ENCODE measurements around the gene AKAP12. TPM values are rescaled to one million over a fixed set of nuclear protein-coding genes. Genes with fewer than 3 reads are reported as not detected.

The AKAP12 gene
- polyA plus RNA-seq, 1 donor from 2014 or later = 21.5 TPM

DNA sequence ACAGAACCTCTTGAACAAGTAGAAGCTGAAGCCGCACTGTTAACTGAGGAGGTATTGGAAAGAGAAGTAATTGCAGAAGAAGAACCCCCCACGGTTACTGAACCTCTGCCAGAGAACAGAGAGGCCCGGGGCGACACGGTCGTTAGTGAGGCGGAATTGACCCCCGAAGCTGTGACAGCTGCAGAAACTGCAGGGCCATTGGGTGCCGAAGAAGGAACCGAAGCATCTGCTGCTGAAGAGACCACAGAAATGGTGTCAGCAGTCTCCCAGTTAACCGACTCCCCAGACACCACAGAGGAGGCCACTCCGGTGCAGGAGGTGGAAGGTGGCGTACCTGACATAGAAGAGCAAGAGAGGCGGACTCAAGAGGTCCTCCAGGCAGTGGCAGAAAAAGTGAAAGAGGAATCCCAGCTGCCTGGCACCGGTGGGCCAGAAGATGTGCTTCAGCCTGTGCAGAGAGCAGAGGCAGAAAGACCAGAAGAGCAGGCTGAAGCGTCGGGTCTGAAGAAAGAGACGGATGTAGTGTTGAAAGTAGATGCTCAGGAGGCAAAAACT is 111.5 kb downstream of the AKAP12 start:
- no peaks in the 10 kb centered on the region for H3K79me2 ChIP-seq (replicated peaks; ENCODE audit: insufficient read depth, low read length)

DNA sequence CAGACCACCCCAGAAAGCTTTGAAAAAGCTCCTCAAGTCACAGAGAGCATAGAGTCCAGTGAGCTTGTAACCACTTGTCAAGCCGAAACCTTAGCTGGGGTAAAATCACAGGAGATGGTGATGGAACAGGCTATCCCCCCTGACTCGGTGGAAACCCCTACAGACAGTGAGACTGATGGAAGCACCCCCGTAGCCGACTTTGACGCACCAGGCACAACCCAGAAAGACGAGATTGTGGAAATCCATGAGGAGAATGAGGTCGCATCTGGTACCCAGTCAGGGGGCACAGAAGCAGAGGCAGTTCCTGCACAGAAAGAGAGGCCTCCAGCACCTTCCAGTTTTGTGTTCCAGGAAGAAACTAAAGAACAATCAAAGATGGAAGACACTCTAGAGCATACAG is 112.0 kb downstream of the AKAP12 start:
- Histone ChIP-seq H3K27me3 (ENCODE audit: insufficient read depth, low read depth, low read length) (no peaks in the 10 kb centered on the region), H3K9me2 (ENCODE audit: insufficient read depth, low read length) (no peaks in the 10 kb centered on the region), H4K20me1 (ENCODE audit: insufficient read depth) (no peaks in the 10 kb centered on the region), H3K79me2 (replicated peaks; ENCODE audit: insufficient read depth, low read length) (no peaks in the 10 kb centered on the region), H3K4me3 (ENCODE audit: low read length) (no peak overlapping the region), H3K27ac (ENCODE audit: low read length) (no peak overlapping the region), H3K36me3 (ENCODE audit: insufficient read depth, low read length) (no peaks in the 10 kb centered on the region), H2AFZ (ENCODE audit: low read depth, low read length) (no peak overlapping the region), H3K9ac (ENCODE audit: low read length) (no peak overlapping the region), H3K4me2 (ENCODE audit: low read length) (no peak overlapping the region), H3K9me3 (ENCODE audit: low read length) (no peaks in the 10 kb centered on the region), H3F3A (ENCODE audit: insufficient read depth, low read length, poor library complexity, severe bottlenecking) (no peaks in the 10 kb centered on the region)
- TF ChIP-seq TAF1 (IDR thresholded peaks at IDR 0.05; ENCODE audit: low read depth) (no peak), SMC3 (conservative IDR thresholded peaks at IDR 0.05; ENCODE audit: poor library complexity) (no peak), EP300 (conservative IDR thresholded peaks at IDR 0.05; ENCODE audit: poor library complexity, severe bottlenecking) (no peak), POLR2AphosphoS5 (IDR thresholded peaks at IDR 0.05) (no peak), RAD21 (conservative IDR thresholded peaks at IDR 0.05) (no peak), EZH2 (IDR thresholded peaks at IDR 0.05; ENCODE audit: borderline replicate concordance, insufficient read depth, low read length, poor library complexity, severe bottlenecking) (no peak), MXI1 (conservative IDR thresholded peaks at IDR 0.05; ENCODE audit: poor library complexity, severe bottlenecking) (no peak)
- TF ChIP-seq, protein P1, sequence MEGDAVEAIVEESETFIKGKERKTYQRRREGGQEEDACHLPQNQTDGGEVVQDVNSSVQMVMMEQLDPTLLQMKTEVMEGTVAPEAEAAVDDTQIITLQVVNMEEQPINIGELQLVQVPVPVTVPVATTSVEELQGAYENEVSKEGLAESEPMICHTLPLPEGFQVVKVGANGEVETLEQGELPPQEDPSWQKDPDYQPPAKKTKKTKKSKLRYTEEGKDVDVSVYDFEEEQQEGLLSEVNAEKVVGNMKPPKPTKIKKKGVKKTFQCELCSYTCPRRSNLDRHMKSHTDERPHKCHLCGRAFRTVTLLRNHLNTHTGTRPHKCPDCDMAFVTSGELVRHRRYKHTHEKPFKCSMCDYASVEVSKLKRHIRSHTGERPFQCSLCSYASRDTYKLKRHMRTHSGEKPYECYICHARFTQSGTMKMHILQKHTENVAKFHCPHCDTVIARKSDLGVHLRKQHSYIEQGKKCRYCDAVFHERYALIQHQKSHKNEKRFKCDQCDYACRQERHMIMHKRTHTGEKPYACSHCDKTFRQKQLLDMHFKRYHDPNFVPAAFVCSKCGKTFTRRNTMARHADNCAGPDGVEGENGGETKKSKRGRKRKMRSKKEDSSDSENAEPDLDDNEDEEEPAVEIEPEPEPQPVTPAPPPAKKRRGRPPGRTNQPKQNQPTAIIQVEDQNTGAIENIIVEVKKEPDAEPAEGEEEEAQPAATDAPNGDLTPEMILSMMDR (IDR thresholded peaks at IDR 0.05; ENCODE audit: poor library complexity, severe bottlenecking) = no peak
- TF ChIP-seq, protein P2, sequence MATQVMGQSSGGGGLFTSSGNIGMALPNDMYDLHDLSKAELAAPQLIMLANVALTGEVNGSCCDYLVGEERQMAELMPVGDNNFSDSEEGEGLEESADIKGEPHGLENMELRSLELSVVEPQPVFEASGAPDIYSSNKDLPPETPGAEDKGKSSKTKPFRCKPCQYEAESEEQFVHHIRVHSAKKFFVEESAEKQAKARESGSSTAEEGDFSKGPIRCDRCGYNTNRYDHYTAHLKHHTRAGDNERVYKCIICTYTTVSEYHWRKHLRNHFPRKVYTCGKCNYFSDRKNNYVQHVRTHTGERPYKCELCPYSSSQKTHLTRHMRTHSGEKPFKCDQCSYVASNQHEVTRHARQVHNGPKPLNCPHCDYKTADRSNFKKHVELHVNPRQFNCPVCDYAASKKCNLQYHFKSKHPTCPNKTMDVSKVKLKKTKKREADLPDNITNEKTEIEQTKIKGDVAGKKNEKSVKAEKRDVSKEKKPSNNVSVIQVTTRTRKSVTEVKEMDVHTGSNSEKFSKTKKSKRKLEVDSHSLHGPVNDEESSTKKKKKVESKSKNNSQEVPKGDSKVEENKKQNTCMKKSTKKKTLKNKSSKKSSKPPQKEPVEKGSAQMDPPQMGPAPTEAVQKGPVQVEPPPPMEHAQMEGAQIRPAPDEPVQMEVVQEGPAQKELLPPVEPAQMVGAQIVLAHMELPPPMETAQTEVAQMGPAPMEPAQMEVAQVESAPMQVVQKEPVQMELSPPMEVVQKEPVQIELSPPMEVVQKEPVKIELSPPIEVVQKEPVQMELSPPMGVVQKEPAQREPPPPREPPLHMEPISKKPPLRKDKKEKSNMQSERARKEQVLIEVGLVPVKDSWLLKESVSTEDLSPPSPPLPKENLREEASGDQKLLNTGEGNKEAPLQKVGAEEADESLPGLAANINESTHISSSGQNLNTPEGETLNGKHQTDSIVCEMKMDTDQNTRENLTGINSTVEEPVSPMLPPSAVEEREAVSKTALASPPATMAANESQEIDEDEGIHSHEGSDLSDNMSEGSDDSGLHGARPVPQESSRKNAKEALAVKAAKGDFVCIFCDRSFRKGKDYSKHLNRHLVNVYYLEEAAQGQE (IDR thresholded peaks at IDR 0.05; ENCODE audit: borderline replicate concordance) = no peak

More for the DNA sequence above, 111.5 kb downstream of the AKAP12 start:
- no peaks in the 10 kb centered on the region for H4K20me1 ChIP-seq (ENCODE audit: insufficient read depth)
- no peaks in the 10 kb centered on the region for H3K36me3 ChIP-seq (ENCODE audit: insufficient read depth, low read length)
- H3K9me3 ChIP-seq (ENCODE audit: low read length) = no peaks in the 10 kb centered on the region
- H2AFZ ChIP-seq (ENCODE audit: low read depth, low read length) = no peak overlapping the region
- no peak overlapping the region for H3K4me3 ChIP-seq (ENCODE audit: low read length)
- H3F3A ChIP-seq (ENCODE audit: insufficient read depth, low read length, poor library complexity, severe bottlenecking) = no peaks in the 10 kb centered on the region
- H3K9me2 ChIP-seq (ENCODE audit: insufficient read depth, low read length) = no peaks in the 10 kb centered on the region
- no peak overlapping the region for H3K27ac ChIP-seq (ENCODE audit: low read length)
- TF ChIP-seq RAD21 (conservative IDR thresholded peaks at IDR 0.05) = no peak
- no peak for TF ChIP-seq MXI1 (conservative IDR thresholded peaks at IDR 0.05; ENCODE audit: poor library complexity, severe bottlenecking)
- no peak for TF ChIP-seq EZH2 (IDR thresholded peaks at IDR 0.05; ENCODE audit: borderline replicate concordance, insufficient read depth, low read length, poor library complexity, severe bottlenecking)
- TF ChIP-seq, protein P1 (IDR thresholded peaks at IDR 0.05; ENCODE audit: poor library complexity, severe bottlenecking) = no peak
- no peak for TF ChIP-seq POLR2AphosphoS5 (IDR thresholded peaks at IDR 0.05)
- no peaks in the 10 kb centered on the region for H3K27me3 ChIP-seq (ENCODE audit: insufficient read depth, low read depth, low read length)
- H3K4me2 ChIP-seq (ENCODE audit: low read length) = no peak overlapping the region
- no peak overlapping the region for H3K9ac ChIP-seq (ENCODE audit: low read length)

All from neural cell (in vitro differentiated cells).